Lower leg skin (tissue), 3 donors: Measurements from ENCODE around the gene PLEKHA4.

ENCODE experiments used
- CTCF ChIP-seq, 3 donors: fragments of 450-650 bp; IDR thresholded peaks; one replicate each; pipeline ENCODE4 v1.5.1; 2016; ENCODE audit warnings: antibody characterized with exemption in 3 of 3, mild to moderate bottlenecking in 3 of 3, moderate library complexity in 2 of 3
- POLR2A ChIP-seq, 2 donors: fragments of 450-650 bp; IDR thresholded peaks; one replicate each; pipeline ENCODE4 v1.6.1; 2016 to 2017; ENCODE audit warnings: antibody characterized with exemption in 2 of 2, mild to moderate bottlenecking in 1 of 2, moderate library complexity in 1 of 2

GRCh38 chr19:48819366-48819816 lies 49.0 kb downstream of the PLEKHA4 start:
- TF ChIP-seq CTCF (IDR thresholded peaks at IDR 0.05) (no peak), POLR2A (IDR thresholded peaks at IDR 0.05) (no peak)
